ENCODE results near the gene TLCD3B.
"Not testable (repeated sequence)": the region's sequence is repeated elsewhere in the genome, so short reads cannot be mapped to it uniquely, and the experiment has no call there.

The TLCD3B gene

GRCh38 chr16:30023586-30023985 is 7.5 kb downstream of the TLCD3B start:
- ATAC-seq, result no peak
- Mint-ChIP-seq H3K4me3 (no peak overlapping the region), H3K9me3 (no peaks in the 10 kb centered on the region)

GRCh38 chr16:30022887-30023286 is 8.2 kb downstream of the TLCD3B start, which contains the start of gene C16orf92:
Gene C16orf92 (plus strand): TSS chr16:30023198. CDS start chr16:30023341, 143 bp downstream.
- no peak within 1 kb of the TSS for H3K4me3 Mint-ChIP-seq
- H3K27ac Mint-ChIP-seq, result no peak within 1 kb of the TSS
- DNase-seq (ENCODE audit: low spot score in 2 of 2), result no peak
- no peak for ATAC-seq
- H3K9me3 Mint-ChIP-seq, result no peaks in the 10 kb centered on the region
- peaks cover 16% of the 10 kb centered on the region for H3K4me1 Mint-ChIP-seq
- H3K36me3 Mint-ChIP-seq, result no peaks in the 10 kb centered on the region

More at GRCh38 chr16:30023586-30023985, 7.5 kb downstream of the TLCD3B start:
- peaks cover 21% of the 10 kb centered on the region for H3K4me1 Mint-ChIP-seq
- no peak overlapping the region for H3K27ac Mint-ChIP-seq
- no peaks in the 10 kb centered on the region for H3K36me3 Mint-ChIP-seq
- DNase-seq (ENCODE audit: low spot score in 2 of 2), result no peak

GRCh38 chr16:30018731-30019158 is 12.3 kb downstream of the TLCD3B start:
- H3K4me1 Mint-ChIP-seq, result peaks cover 11% of the 10 kb centered on the region
- no peak overlapping the region for H3K27ac Mint-ChIP-seq
- no peaks in the 10 kb centered on the region for H3K36me3 Mint-ChIP-seq
- no peak overlapping the region for H3K4me3 Mint-ChIP-seq
- peak; percentile 36 for ATAC-seq
- H3K9me3 Mint-ChIP-seq, result no peaks in the 10 kb centered on the region
- DNase-seq (ENCODE audit: low spot score in 2 of 2), result no peak

GRCh38 chr16:30017937-30018336 is 13.1 kb downstream of the TLCD3B start:
- not testable (repeated sequence) for H3K36me3 Mint-ChIP-seq; H3K27ac Mint-ChIP-seq; DNase-seq (ENCODE audit: low spot score in 2 of 2); ATAC-seq; H3K4me3 Mint-ChIP-seq; H3K9me3 Mint-ChIP-seq
- H3K4me1 Mint-ChIP-seq, result peaks cover 11% of the 10 kb centered on the region

GRCh38 chr16:30017277-30017656 is 13.8 kb downstream of the TLCD3B start:
- Mint-ChIP-seq H3K4me3 (no peak overlapping the region), H3K9me3 (no peaks in the 10 kb centered on the region)

GRCh38 chr16:30016555-30017276 is 14.4 kb downstream of the TLCD3B start:
- Mint-ChIP-seq H3K36me3 (peaks cover 5% of the 10 kb centered on the region), H3K4me1 (peaks cover 17% of the 10 kb centered on the region), H3K4me3 (no peak overlapping the region), H3K9me3 (no peaks in the 10 kb centered on the region), H3K27ac (peak overlapping the region; percentile 3)
- no peak for DNase-seq (ENCODE audit: low spot score in 2 of 2)
- ATAC-seq, result no peak

More at GRCh38 chr16:30017277-30017656, 13.8 kb downstream of the TLCD3B start:
- H3K36me3 Mint-ChIP-seq, result no peaks in the 10 kb centered on the region
- H3K27ac Mint-ChIP-seq, result peak overlapping the region; percentile 3
- ATAC-seq (no peak), DNase-seq (ENCODE audit: low spot score in 2 of 2) (no peak)
- peaks cover 11% of the 10 kb centered on the region for H3K4me1 Mint-ChIP-seq

GRCh38 chr16:30015450-30015849 is 15.6 kb downstream of the TLCD3B start:
- not testable (repeated sequence) for H3K9me3 Mint-ChIP-seq; DNase-seq (ENCODE audit: low spot score in 2 of 2)
- peak overlapping the region; percentile 33 for H3K27ac Mint-ChIP-seq

GRCh38 chr16:30012598-30012997 is 18.5 kb downstream of the TLCD3B start:
- not testable (repeated sequence) for DNase-seq (ENCODE audit: low spot score in 2 of 2); H3K36me3 Mint-ChIP-seq; ATAC-seq; H3K4me3 Mint-ChIP-seq; H3K9me3 Mint-ChIP-seq; H3K27ac Mint-ChIP-seq
- H3K4me1 Mint-ChIP-seq, result peaks cover 21% of the 10 kb centered on the region

More at GRCh38 chr16:30015450-30015849, 15.6 kb downstream of the TLCD3B start:
- not testable (repeated sequence) for H3K4me1 Mint-ChIP-seq, H3K36me3 Mint-ChIP-seq, H3K4me3 Mint-ChIP-seq, ATAC-seq

- no peak for DNase-seq (ENCODE audit: low spot score in 2 of 2)
- Mint-ChIP-seq H3K4me1 (peaks cover 21% of the 10 kb centered on the region), H3K4me3 (peak overlapping the region; percentile 76), H3K9me3 (no peaks in the 10 kb centered on the region), H3K36me3 (peaks cover 6% of the 10 kb centered on the region), H3K27ac (no peak overlapping the region)
- ATAC-seq, result no peak
Observed at GRCh38 chr16:30011714-30012504, 19.2 kb downstream of the TLCD3B start.

GRCh38 chr16:30010844-30011713 is 20.0 kb downstream of the TLCD3B start, which contains the start of gene DOC2A:
Gene DOC2A (minus strand): TSS chr16:30011027. CDS start chr16:30010222, 805 bp downstream.
- Mint-ChIP-seq H3K36me3 (peaks cover 6% of the 10 kb centered on the region), H3K4me1 (peaks cover 21% of the 10 kb centered on the region), H3K9me3 (no peaks in the 10 kb centered on the region), H3K4me3 (peak within 1 kb of the TSS; percentile 76), H3K27ac (peak within 1 kb of the TSS; percentile 29)
- ATAC-seq (peak; percentile 67), DNase-seq (ENCODE audit: low spot score in 2 of 2) (no peak)

GRCh38 chr16:30009990-30010843 is 20.9 kb downstream of the TLCD3B start:
- Mint-ChIP-seq H3K9me3 (no peaks in the 10 kb centered on the region), H3K4me3 (peak overlapping the region; percentile 76), H3K4me1 (peaks cover 21% of the 10 kb centered on the region), H3K36me3 (peaks cover 11% of the 10 kb centered on the region), H3K27ac (peak overlapping the region; percentile 29)
- no peak for DNase-seq (ENCODE audit: low spot score in 2 of 2)
- ATAC-seq, result peak; percentile 22

- peak overlapping the region; percentile 76 for H3K4me3 Mint-ChIP-seq
- no peak overlapping the region for H3K27ac Mint-ChIP-seq
- H3K9me3 Mint-ChIP-seq, result no peaks in the 10 kb centered on the region
- peaks cover 16% of the 10 kb centered on the region for H3K36me3 Mint-ChIP-seq
- peaks cover 21% of the 10 kb centered on the region for H3K4me1 Mint-ChIP-seq
- no peak for DNase-seq (ENCODE audit: low spot score in 2 of 2)
- ATAC-seq, result no peak
Observed at GRCh38 chr16:30009085-30009862, 21.8 kb downstream of the TLCD3B start.

- DNase-seq (ENCODE audit: low spot score in 2 of 2) (no peak), ATAC-seq (no peak)
- Mint-ChIP-seq H3K4me1 (peaks cover 31% of the 10 kb centered on the region), H3K9me3 (no peaks in the 10 kb centered on the region), H3K36me3 (peaks cover 27% of the 10 kb centered on the region), H3K4me3 (no peak overlapping the region), H3K27ac (peak overlapping the region; percentile 34)
Observed at GRCh38 chr16:30007378-30007895, 23.6 kb downstream of the TLCD3B start.
